ENCODE results near the gene DPP6. TPM values are rescaled to one million over a fixed set of nuclear protein-coding genes. Genes with fewer than 3 reads are reported as not detected.
A peak's percentile ranks its signal among the peaks of the same experiment; 100 is the strongest.

DPP6 gene
- total RNA-seq, 1 donor from 2014 or later: 0.48 TPM

DNA sequence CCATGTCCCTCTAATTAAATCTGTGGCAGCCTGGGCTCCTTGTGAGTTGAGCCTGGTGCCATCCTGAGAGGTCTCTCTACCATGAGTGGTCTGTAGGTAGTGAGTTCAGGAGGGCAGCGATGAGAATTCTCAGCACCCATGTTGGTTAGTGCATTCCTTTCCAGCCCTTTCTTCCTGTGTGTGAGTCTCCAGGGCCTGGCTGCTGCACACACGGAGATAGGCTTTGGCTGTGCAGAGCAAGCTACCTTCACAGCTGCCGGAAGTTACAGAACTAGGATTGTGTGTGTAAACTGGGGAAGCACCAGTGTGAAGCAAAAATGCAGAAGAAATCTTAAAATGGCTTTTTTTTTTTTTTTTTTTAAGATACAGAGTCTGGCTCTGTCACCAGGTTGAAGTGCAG lies 592.2 kb downstream of the DPP6 start:
- Histone ChIP-seq H3K27me3 (ENCODE audit: insufficient read depth, low read length) (no peaks in the 10 kb centered on the region), H3K4me3 (ENCODE audit: insufficient read depth, low read depth, low read length) (no peak overlapping the region), H3K36me3 (ENCODE audit: insufficient read depth, low read length) (no peaks in the 10 kb centered on the region), H3K79me2 (ENCODE audit: insufficient read depth, low read length) (no peaks in the 10 kb centered on the region), H4K20me1 (ENCODE audit: insufficient read depth, low read length) (no peaks in the 10 kb centered on the region), H2AFZ (ENCODE audit: low read depth, low read length) (no peak overlapping the region), H3K27ac (ENCODE audit: low read depth, low read length) (no peak overlapping the region), H3K9ac (ENCODE audit: low read length) (no peak overlapping the region), H3K4me2 (ENCODE audit: low read length) (no peak overlapping the region), H3K9me3 (ENCODE audit: insufficient read depth, low read depth, low read length) (no peaks in the 10 kb centered on the region), H3K4me1 (ENCODE audit: insufficient read depth, low read length) (no peaks in the 10 kb centered on the region)
- Mint-ChIP-seq H3K4me3 (ENCODE audit: unreplicated experiment) (no peak overlapping the region), H3K27me3 (ENCODE audit: low read depth, unreplicated experiment) (peaks cover 2% of the 10 kb centered on the region), H3K27ac (ENCODE audit: unreplicated experiment) (peak overlapping the region; percentile 29), H3K4me1 (ENCODE audit: low read depth, unreplicated experiment) (peaks cover 19% of the 10 kb centered on the region), H3K36me3 (ENCODE audit: low read depth, unreplicated experiment) (no peaks in the 10 kb centered on the region), H3K9me3 (ENCODE audit: unreplicated experiment) (no peaks in the 10 kb centered on the region)
- FAIRE-seq (no peak), DNase-seq (ENCODE audit: low read depth) (peak; percentile 55)
- TF ChIP-seq, protein P1, sequence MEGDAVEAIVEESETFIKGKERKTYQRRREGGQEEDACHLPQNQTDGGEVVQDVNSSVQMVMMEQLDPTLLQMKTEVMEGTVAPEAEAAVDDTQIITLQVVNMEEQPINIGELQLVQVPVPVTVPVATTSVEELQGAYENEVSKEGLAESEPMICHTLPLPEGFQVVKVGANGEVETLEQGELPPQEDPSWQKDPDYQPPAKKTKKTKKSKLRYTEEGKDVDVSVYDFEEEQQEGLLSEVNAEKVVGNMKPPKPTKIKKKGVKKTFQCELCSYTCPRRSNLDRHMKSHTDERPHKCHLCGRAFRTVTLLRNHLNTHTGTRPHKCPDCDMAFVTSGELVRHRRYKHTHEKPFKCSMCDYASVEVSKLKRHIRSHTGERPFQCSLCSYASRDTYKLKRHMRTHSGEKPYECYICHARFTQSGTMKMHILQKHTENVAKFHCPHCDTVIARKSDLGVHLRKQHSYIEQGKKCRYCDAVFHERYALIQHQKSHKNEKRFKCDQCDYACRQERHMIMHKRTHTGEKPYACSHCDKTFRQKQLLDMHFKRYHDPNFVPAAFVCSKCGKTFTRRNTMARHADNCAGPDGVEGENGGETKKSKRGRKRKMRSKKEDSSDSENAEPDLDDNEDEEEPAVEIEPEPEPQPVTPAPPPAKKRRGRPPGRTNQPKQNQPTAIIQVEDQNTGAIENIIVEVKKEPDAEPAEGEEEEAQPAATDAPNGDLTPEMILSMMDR (IDR thresholded peaks at IDR 0.05; ENCODE audit: insufficient read depth, low read depth, low read length): no peak
- TF ChIP-seq EZH2 (IDR thresholded peaks at IDR 0.05; ENCODE audit: insufficient read depth, low read length): no peak

DNA sequence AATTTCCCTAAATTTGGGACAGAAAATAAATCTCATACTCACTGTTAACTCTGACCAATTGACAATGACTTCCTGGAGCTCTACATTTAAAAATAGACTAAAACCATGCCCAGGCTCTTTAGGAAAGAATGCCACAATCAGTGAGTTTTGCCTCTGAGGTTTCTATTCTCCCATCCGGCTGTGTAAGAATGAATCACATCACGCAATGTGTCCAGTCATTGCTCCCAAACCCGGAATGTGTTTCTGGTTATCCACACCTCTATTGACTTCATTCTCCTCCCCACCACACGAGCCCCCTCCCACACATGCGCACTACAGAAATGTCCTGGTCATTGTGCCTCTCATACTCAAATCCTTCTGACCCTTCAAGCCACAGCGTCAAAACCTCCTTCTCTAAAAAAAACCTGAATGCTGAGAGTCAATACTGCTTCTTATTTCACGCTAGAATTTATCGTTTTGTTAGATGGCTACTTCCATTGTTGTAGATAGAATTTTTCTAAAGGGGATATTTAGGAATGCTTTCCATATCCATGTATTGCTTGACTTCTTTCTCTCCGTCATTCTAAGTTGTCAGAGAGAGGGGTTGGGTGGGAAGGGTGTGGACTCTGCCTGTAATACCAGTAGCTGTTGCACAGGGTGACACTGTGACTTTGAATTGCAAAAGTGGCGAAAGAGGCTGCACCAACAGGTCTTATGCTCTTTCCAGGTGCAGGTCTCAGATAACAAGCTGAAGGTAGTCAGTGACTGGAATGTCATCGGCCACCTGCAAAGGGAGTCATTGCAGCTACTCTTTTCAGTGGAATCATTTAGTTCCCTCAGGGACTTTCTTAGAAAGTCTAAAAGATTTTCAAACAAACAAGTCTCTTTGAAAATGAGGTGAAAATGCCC lies 594.2 kb downstream of the DPP6 start:
- Mint-ChIP-seq H3K4me1 (ENCODE audit: low read depth, unreplicated experiment) (peaks cover 19% of the 10 kb centered on the region), H3K27ac (ENCODE audit: unreplicated experiment) (peak overlapping the region; percentile 83), H3K4me3 (ENCODE audit: unreplicated experiment) (no peak overlapping the region), H3K27me3 (ENCODE audit: low read depth, unreplicated experiment) (peaks cover 5% of the 10 kb centered on the region), H3K36me3 (ENCODE audit: low read depth, unreplicated experiment) (no peaks in the 10 kb centered on the region), H3K9me3 (ENCODE audit: unreplicated experiment) (peaks cover 4% of the 10 kb centered on the region)
- Histone ChIP-seq H3K79me2 (ENCODE audit: insufficient read depth, low read length) (no peaks in the 10 kb centered on the region), H3K27me3 (ENCODE audit: insufficient read depth, low read length) (no peaks in the 10 kb centered on the region), H2AFZ (ENCODE audit: low read depth, low read length) (peak overlapping the region; percentile 27), H3K36me3 (ENCODE audit: insufficient read depth, low read length) (no peaks in the 10 kb centered on the region), H3K4me1 (ENCODE audit: insufficient read depth, low read length) (no peaks in the 10 kb centered on the region), H3K9me3 (ENCODE audit: insufficient read depth, low read depth, low read length) (peaks cover 7% of the 10 kb centered on the region), H3K27ac (ENCODE audit: low read depth, low read length) (peak overlapping the region; percentile 59), H3K9ac (ENCODE audit: low read length) (no peak overlapping the region), H4K20me1 (ENCODE audit: insufficient read depth, low read length) (no peaks in the 10 kb centered on the region), H3K4me3 (ENCODE audit: insufficient read depth, low read depth, low read length) (no peak overlapping the region), H3K4me2 (ENCODE audit: low read length) (no peak overlapping the region)
- DNase-seq (ENCODE audit: low read depth) (peak; percentile 94), FAIRE-seq (no peak)
- TF ChIP-seq, protein P1 (IDR thresholded peaks at IDR 0.05; ENCODE audit: insufficient read depth, low read depth, low read length): no peak
- TF ChIP-seq EZH2 (IDR thresholded peaks at IDR 0.05; ENCODE audit: insufficient read depth, low read length): no peak

DNA sequence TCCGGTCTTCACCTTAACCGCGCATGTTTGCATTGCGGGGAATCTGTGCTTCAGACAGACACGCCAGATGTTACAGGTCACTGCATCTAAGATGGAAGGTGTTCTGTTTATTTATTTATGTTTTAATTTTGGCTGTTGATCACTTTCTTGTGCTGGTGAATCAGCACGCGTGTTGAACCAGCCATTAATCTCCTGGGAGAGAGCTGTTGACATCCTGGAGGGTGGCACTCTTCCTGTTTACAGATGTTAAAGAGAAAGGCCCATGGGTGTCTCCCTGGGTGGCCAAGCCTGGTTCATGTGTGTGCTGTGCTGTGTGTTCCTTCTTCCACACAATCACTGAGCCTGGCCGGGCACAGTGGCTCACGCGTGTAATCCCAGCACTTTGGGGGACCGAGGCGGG lies 595.4 kb downstream of the DPP6 start:
- no peak overlapping the region for H3K27ac ChIP-seq (ENCODE audit: low read depth, low read length)
- FAIRE-seq: no peak
- H3K4me3 Mint-ChIP-seq (ENCODE audit: unreplicated experiment): no peak overlapping the region

More for the DNA sequence above, 595.4 kb downstream of the DPP6 start:
- Histone ChIP-seq H3K4me3 (ENCODE audit: insufficient read depth, low read depth, low read length) (no peak overlapping the region), H3K9ac (ENCODE audit: low read length) (no peak overlapping the region), H3K4me2 (ENCODE audit: low read length) (no peak overlapping the region), H3K79me2 (ENCODE audit: insufficient read depth, low read length) (no peaks in the 10 kb centered on the region), H2AFZ (ENCODE audit: low read depth, low read length) (no peak overlapping the region), H3K9me3 (ENCODE audit: insufficient read depth, low read depth, low read length) (peaks cover 7% of the 10 kb centered on the region), H3K36me3 (ENCODE audit: insufficient read depth, low read length) (no peaks in the 10 kb centered on the region), H3K4me1 (ENCODE audit: insufficient read depth, low read length) (no peaks in the 10 kb centered on the region), H4K20me1 (ENCODE audit: insufficient read depth, low read length) (no peaks in the 10 kb centered on the region), H3K27me3 (ENCODE audit: insufficient read depth, low read length) (no peaks in the 10 kb centered on the region)
- peak overlapping the region; percentile 75 for H3K27ac Mint-ChIP-seq (ENCODE audit: unreplicated experiment)
- H3K36me3 Mint-ChIP-seq (ENCODE audit: low read depth, unreplicated experiment): no peaks in the 10 kb centered on the region
- TF ChIP-seq, protein P1 (IDR thresholded peaks at IDR 0.05; ENCODE audit: insufficient read depth, low read depth, low read length): no peak
- TF ChIP-seq EZH2 (IDR thresholded peaks at IDR 0.05; ENCODE audit: insufficient read depth, low read length): no peak
- H3K9me3 Mint-ChIP-seq (ENCODE audit: unreplicated experiment): peaks cover 6% of the 10 kb centered on the region
- peaks cover 17% of the 10 kb centered on the region for H3K27me3 Mint-ChIP-seq (ENCODE audit: low read depth, unreplicated experiment)
- H3K4me1 Mint-ChIP-seq (ENCODE audit: low read depth, unreplicated experiment): peaks cover 19% of the 10 kb centered on the region
- no peak for DNase-seq (ENCODE audit: low read depth)
